ENCODE measurements around the gene FKBP4.

FKBP4 gene

DNA sequence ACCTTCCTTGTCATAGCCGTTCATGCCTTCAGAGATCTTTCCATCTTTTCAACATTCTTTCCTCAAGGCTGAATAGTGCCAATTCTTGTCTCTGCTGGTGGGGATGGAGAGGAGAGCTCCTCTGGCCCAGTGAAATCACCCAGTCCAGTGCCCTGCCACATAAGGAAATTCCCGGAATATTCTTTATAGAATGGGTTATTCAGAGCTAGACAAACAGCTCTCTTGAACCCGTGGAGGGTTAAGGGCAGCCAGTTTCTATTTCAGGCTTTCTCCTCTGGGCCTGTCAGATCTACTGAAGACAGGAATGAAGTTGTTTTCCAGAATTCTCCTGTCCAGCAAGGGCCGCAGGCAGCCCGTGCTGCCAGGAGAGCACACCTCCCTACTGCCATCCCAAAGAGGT lies 48.2 kb downstream of the FKBP4 start:
- TF ChIP-seq, protein P1, sequence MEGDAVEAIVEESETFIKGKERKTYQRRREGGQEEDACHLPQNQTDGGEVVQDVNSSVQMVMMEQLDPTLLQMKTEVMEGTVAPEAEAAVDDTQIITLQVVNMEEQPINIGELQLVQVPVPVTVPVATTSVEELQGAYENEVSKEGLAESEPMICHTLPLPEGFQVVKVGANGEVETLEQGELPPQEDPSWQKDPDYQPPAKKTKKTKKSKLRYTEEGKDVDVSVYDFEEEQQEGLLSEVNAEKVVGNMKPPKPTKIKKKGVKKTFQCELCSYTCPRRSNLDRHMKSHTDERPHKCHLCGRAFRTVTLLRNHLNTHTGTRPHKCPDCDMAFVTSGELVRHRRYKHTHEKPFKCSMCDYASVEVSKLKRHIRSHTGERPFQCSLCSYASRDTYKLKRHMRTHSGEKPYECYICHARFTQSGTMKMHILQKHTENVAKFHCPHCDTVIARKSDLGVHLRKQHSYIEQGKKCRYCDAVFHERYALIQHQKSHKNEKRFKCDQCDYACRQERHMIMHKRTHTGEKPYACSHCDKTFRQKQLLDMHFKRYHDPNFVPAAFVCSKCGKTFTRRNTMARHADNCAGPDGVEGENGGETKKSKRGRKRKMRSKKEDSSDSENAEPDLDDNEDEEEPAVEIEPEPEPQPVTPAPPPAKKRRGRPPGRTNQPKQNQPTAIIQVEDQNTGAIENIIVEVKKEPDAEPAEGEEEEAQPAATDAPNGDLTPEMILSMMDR (conservative IDR thresholded peaks at IDR 0.05), result no peak
- no peak overlapping the region for H3K27ac ChIP-seq

DNA sequence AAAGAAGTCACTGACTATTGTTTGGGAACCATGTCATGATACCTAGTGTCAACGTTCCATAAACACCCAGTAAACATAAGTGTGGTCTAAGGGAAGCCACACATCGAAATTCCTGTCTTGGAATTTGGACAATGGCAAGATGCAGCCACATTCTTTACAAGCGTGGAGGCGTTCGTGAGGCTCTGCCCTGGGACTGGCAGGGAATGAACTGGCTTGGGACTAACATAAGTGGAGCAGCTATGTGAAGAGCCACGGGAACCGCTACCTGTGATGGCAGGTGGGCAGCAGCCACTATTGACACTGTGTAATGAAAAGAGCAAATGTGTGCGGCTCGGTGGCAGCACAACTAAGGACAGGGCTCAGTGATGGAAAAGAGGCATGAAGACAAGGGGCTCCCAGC lies 50.0 kb downstream of the FKBP4 start:
- H3K27ac ChIP-seq, result no peak overlapping the region
- TF ChIP-seq, protein P1 (conservative IDR thresholded peaks at IDR 0.05), result no peak
- TF ChIP-seq ZFX (IDR thresholded peaks at IDR 0.05), result no peak

DNA sequence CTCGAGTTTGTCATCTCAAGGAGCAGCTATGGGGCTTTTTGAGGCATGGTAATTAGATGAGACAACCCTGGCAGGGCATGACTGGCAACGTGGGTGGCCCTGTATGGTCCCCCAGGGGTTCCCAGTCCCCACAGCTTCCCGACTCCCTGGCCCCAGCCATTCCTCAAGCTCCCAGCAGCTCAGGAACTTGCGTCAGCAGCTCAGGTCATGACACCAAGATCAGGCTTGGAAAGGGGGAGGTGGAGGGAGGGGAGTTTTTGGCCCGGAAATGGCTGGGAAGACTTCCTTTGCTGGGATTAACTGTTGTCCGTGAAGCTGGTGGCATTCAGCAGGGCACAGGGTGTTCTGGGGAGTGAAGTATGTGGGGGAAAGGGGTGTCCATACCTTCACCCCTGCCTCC lies 50.5 kb downstream of the FKBP4 start:
- no peak overlapping the region for H3K27ac ChIP-seq
- TF ChIP-seq ZFX (IDR thresholded peaks at IDR 0.05), result no peak
- TF ChIP-seq, protein P1 (conservative IDR thresholded peaks at IDR 0.05), result no peak

- no peak overlapping the region for H3K27ac ChIP-seq
- TF ChIP-seq, protein P1 (conservative IDR thresholded peaks at IDR 0.05), result no peak
- no peak for TF ChIP-seq ZFX (IDR thresholded peaks at IDR 0.05)
Observed at GRCh38 chr12:2851931-2852330, 57.2 kb downstream of the FKBP4 start.

DNA sequence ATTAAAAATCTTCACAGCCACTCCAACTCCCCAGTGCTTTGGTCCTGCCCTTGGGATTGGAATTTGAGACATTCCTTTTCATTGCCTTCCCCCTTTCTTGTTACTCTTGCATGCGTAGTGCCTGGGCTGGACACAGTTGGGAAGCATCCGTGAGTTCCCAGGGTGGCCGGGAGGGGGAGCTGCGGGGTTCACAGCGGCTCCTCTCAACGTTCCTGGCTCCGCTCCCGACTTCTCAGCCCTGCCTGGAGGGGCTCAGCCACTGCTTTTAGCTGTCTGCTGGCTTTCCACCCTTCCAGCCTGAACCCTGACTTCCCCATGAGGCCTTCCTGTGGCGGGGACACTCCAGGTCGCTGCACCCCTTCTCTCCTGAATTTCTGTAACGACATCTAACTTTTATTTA lies 58.9 kb downstream of the FKBP4 start:
- no peak for TF ChIP-seq ZFX (IDR thresholded peaks at IDR 0.05)
- TF ChIP-seq, protein P1 (conservative IDR thresholded peaks at IDR 0.05), result peak; percentile 94
- H3K27ac ChIP-seq, result no peak overlapping the region
